H1 (cell line): Measurements from ENCODE around the gene IQGAP1. TPM values are rescaled to one million over a fixed set of nuclear protein-coding genes. Genes with fewer than 3 reads are reported as not detected.

Experiments
- CTCF ChIA-PET: fragments of 300-600 bp; sonication (Branson Sonifier 250); formaldehyde crosslinking; loops from one replicate; lab custom pipeline; 2021; ENCODE audit not compliant: partially characterized antibody; lab: Charles Lee
- POLR2A ChIA-PET: fragments of 300-600 bp; sonication (Branson Sonifier 250); formaldehyde crosslinking; loops from one replicate; lab custom pipeline; 2021; ENCODE audit warnings: inconsistent platforms; ENCODE audit not compliant: partially characterized antibody; lab: Charles Lee
- DNase-seq, 2 experiments: peaks; one replicate each; pipeline versions ENCODE4 v3.0.0 to v3.0.0-alpha.2; 2010 to 2022; ENCODE audit warnings: low spot score in 2 of 2, low read depth in 1 of 2, mixed read lengths in 1 of 2
- FAIRE-seq: peaks from 2 replicates; lab custom pipeline; 2011; peaks lifted over from hg19 to GRCh38; lab: Jason Lieb, UNC
- H2AFZ ChIP-seq: 2 replicates; pipeline ENCODE4 v1.8.1; 2012; ENCODE audit warnings: low read length, inconsistent platforms
- H2AK5ac ChIP-seq: 2 replicates; pipeline ENCODE4 v1.6.1; 2013; ENCODE audit warnings: low read depth, low read length
- H2BK120ac ChIP-seq: replicated peaks from 2 replicates; pipeline ENCODE3; 2013; ENCODE audit warnings: low read depth, low read length, inconsistent platforms
- H2BK12ac ChIP-seq: 2 replicates; pipeline ENCODE4 v1.6.1; 2013; ENCODE audit warnings: low read depth, low read length
- H2BK15ac ChIP-seq: 2 replicates; pipeline ENCODE4 v1.6.1; 2013; ENCODE audit warnings: low read length
- H2BK20ac ChIP-seq: 2 replicates; pipeline ENCODE4 v1.6.1; 2013; ENCODE audit warnings: low read length
- H2BK5ac ChIP-seq: 2 replicates; pipeline ENCODE4 v1.6.1; 2013; ENCODE audit warnings: low read depth, low read length
- H3K14ac ChIP-seq: 2 replicates; pipeline ENCODE4 v1.6.1; 2013; ENCODE audit warnings: inconsistent platforms; ENCODE audit not compliant: insufficient read length
- H3K18ac ChIP-seq: 2 replicates; pipeline ENCODE4 v1.6.1; 2013; ENCODE audit warnings: low read length; ENCODE audit errors: extremely low read depth
- H3K23ac ChIP-seq: 2 replicates; pipeline ENCODE4 v1.6.1; 2013; ENCODE audit warnings: inconsistent platforms; ENCODE audit not compliant: insufficient read length
- H3K23me2 ChIP-seq: 2 replicates; pipeline ENCODE4 v1.6.1; 2013; ENCODE audit warnings: low read depth, low read length
- H3K27ac ChIP-seq: 2 replicates; pipeline ENCODE4 v1.6.1; 2011; ENCODE audit warnings: low read depth, low read length, inconsistent platforms
- H3K27me3 ChIP-seq, 4 experiments: replicated peaks in 1 of 4; 1 replicate in 1 of 4; 2 replicates in 3 of 4; pipeline versions ENCODE4 v1.6.1 to v1.8.1; 2011 to 2013; ENCODE audit warnings: low read length in 3 of 4, mild to moderate bottlenecking in 3 of 4, inconsistent platforms in 2 of 4, mixed read lengths in 2 of 4, moderate library complexity in 1 of 4; ENCODE audit not compliant: control insufficient read depth in 3 of 4, insufficient read depth in 3 of 4; ENCODE audit errors: extremely low read depth in 1 of 4
- H3K36me3 ChIP-seq, 4 experiments: 2 replicates each; pipeline versions ENCODE4 v1.6.1 to v1.8.1; 2011 to 2013; ENCODE audit warnings: mild to moderate bottlenecking in 4 of 4, low read length in 3 of 4, moderate library complexity in 2 of 4, control low read depth in 1 of 4, inconsistent platforms in 1 of 4; ENCODE audit not compliant: insufficient read depth in 4 of 4, control insufficient read depth in 2 of 4
- H3K4ac ChIP-seq: replicated peaks from 2 replicates; pipeline ENCODE3; 2013; ENCODE audit warnings: low read length, low read depth, mixed read lengths, inconsistent platforms; ENCODE audit not compliant: insufficient read length
- H3K4me1 ChIP-seq, 4 experiments: replicated peaks in 1 of 4; 1 replicate in 1 of 4; 2 replicates in 3 of 4; pipeline versions ENCODE4 v1.6.1 to v1.8.1; 2011 to 2013; ENCODE audit warnings: low read length in 3 of 4, inconsistent platforms in 2 of 4, mixed read lengths in 1 of 4; ENCODE audit not compliant: insufficient read depth in 4 of 4, control insufficient read depth in 3 of 4
- H3K4me2 ChIP-seq, 2 experiments: 2 replicates each; pipeline versions ENCODE4 v1.6.1 to v1.8.1; 2011 to 2013; ENCODE audit warnings: low read depth in 2 of 2, low read length in 2 of 2, control low read depth in 1 of 2, inconsistent platforms in 1 of 2, mild to moderate bottlenecking in 1 of 2; ENCODE audit not compliant: insufficient read depth in 1 of 2
- H3K4me3 ChIP-seq, 4 experiments: fragments of 200-600, 300-600 bp in 1 of 4; sonication (generic), shearing (Covaris generic), sonication (Bioruptor Twin) in 1 of 4; 2 replicates each; pipeline versions ENCODE4 v1.5.1 to v1.8.1; 2011 to 2016; ENCODE audit warnings: low read length in 4 of 4, low read depth in 3 of 4, control low read depth in 2 of 4, inconsistent platforms in 2 of 4, mild to moderate bottlenecking in 2 of 4, mixed read lengths in 1 of 4, moderate library complexity in 1 of 4; ENCODE audit not compliant: insufficient read depth in 2 of 4; ENCODE audit errors: extremely low read depth in 1 of 4
- H3K56ac ChIP-seq: replicated peaks from 2 replicates; pipeline ENCODE3; 2013; ENCODE audit warnings: low read depth, mild to moderate bottlenecking, mixed read lengths, low read length, inconsistent platforms; ENCODE audit not compliant: insufficient read length
- H3K79me1 ChIP-seq: 2 replicates; pipeline ENCODE4 v1.6.1; 2013; ENCODE audit warnings: low read depth, low read length, control low read depth
- H3K79me2 ChIP-seq, 2 experiments: 2 replicates each; pipeline versions ENCODE4 v1.6.1 to v1.8.1; 2012 to 2013; ENCODE audit warnings: low read length in 2 of 2, mild to moderate bottlenecking in 2 of 2, inconsistent platforms in 1 of 2; ENCODE audit not compliant: insufficient read depth in 2 of 2, control insufficient read depth in 1 of 2
- H3K9ac ChIP-seq, 4 experiments: replicated peaks in 1 of 4; 1 replicate in 1 of 4; 2 replicates in 3 of 4; pipeline versions ENCODE4 v1.6.1 to v1.8.1; 2011 to 2013; ENCODE audit warnings: low read depth in 3 of 4, low read length in 3 of 4, control low read depth in 2 of 4, mild to moderate bottlenecking in 2 of 4, moderate library complexity in 2 of 4, inconsistent platforms in 1 of 4; ENCODE audit errors: extremely low read depth in 1 of 4
- H3K9me3 ChIP-seq, 2 experiments: 2 replicates each; pipeline versions ENCODE4 v1.6.1 to v1.8.1; 2012 to 2013; ENCODE audit warnings: mild to moderate bottlenecking in 2 of 2, moderate library complexity in 2 of 2, control low read depth in 1 of 2, inconsistent platforms in 1 of 2, low read depth in 1 of 2, low read length in 1 of 2, mixed read lengths in 1 of 2; ENCODE audit not compliant: insufficient read depth in 2 of 2
- H4K20me1 ChIP-seq, 2 experiments: replicated peaks in 1 of 2; 2 replicates each; pipeline versions ENCODE3 to v1.8.1; 2011 to 2013; ENCODE audit warnings: inconsistent platforms in 2 of 2, low read length in 2 of 2, mild to moderate bottlenecking in 1 of 2; ENCODE audit not compliant: insufficient read depth in 2 of 2, control insufficient read depth in 1 of 2
- H4K5ac ChIP-seq: 2 replicates; pipeline ENCODE4 v1.6.1; 2013; ENCODE audit warnings: low read length, low read depth, mixed read lengths, inconsistent platforms; ENCODE audit not compliant: insufficient read length
- H4K8ac ChIP-seq: 2 replicates; pipeline ENCODE4 v1.8.0; 2013; ENCODE audit warnings: mild to moderate bottlenecking, moderate library complexity, low read length, inconsistent platforms; ENCODE audit not compliant: insufficient read depth; ENCODE audit errors: extremely low read depth
- H4K91ac ChIP-seq: replicated peaks from 2 replicates; pipeline ENCODE3; 2013; ENCODE audit warnings: low read length, mixed read lengths, inconsistent platforms; ENCODE audit not compliant: insufficient read length
- BRCA1 ChIP-seq: IDR thresholded peaks from 2 replicates; pipeline ENCODE4 v1.6.1; 2012; ENCODE audit warnings: low read depth, low read length, improper control_type of control experiment
- CHD1 ChIP-seq: IDR thresholded peaks from 2 replicates; pipeline ENCODE4 v1.6.1; 2012; ENCODE audit warnings: low read depth, low read length, improper control_type of control experiment
- EGR1 ChIP-seq: IDR thresholded peaks from 2 replicates; pipeline ENCODE4 v1.6.1; 2011; ENCODE audit warnings: low read depth, low read length, borderline replicate concordance
- EZH2 ChIP-seq: fragments of 200-600 bp; sonication (generic); IDR thresholded peaks from 2 replicates; pipeline ENCODE4 v1.7.1; 2012; ENCODE audit warnings: low read depth, mild to moderate bottlenecking, moderate library complexity, low read length, inconsistent platforms; ENCODE audit not compliant: severe bottlenecking
- HDAC6 ChIP-seq: IDR thresholded peaks from one replicate; pipeline ENCODE4 v1.7.1; 2012; ENCODE audit warnings: low read depth, mild to moderate bottlenecking, inconsistent platforms, low read length, moderate library complexity
- NANOG ChIP-seq: IDR thresholded peaks from 2 replicates; pipeline ENCODE4 v1.6.1; 2011; ENCODE audit warnings: low read length, low read depth, mild to moderate bottlenecking, inconsistent platforms; ENCODE audit not compliant: insufficient read depth, poor library complexity, severe bottlenecking
- SIN3A ChIP-seq, 2 experiments: IDR thresholded peaks in 1 of 2; conservative IDR thresholded peaks in 1 of 2; 2 replicates each; pipeline ENCODE4 v1.6.1; 2011 to 2012; ENCODE audit warnings: low read length in 2 of 2, improper control_type of control experiment in 1 of 2, low read depth in 1 of 2, mild to moderate bottlenecking in 1 of 2
- SP1 ChIP-seq: IDR thresholded peaks from 2 replicates; pipeline ENCODE4 v1.6.1; 2011; ENCODE audit warnings: low read depth, low read length
- SP4 ChIP-seq: IDR thresholded peaks from 2 replicates; pipeline ENCODE4 v1.6.1; 2012; ENCODE audit warnings: low read length, inconsistent platforms
- SRF ChIP-seq: IDR thresholded peaks from 2 replicates; pipeline ENCODE4 v1.6.1; 2011; ENCODE audit warnings: mild to moderate bottlenecking, low read depth, low read length, moderate library complexity
- YY1 ChIP-seq: IDR thresholded peaks from 2 replicates; pipeline ENCODE4 v1.6.1; 2011; ENCODE audit warnings: low read depth, mild to moderate bottlenecking, low read length
- WGBS, 2 experiments: shearing (Covaris generic) in 1 of 2; methylation state at CpG; one replicate each; pipeline versions ENCODE4 v1.1.6 to v1.1.7; 2013 to 2015; ENCODE audit warnings: low lambda C conversion rate in 2 of 2, mixed read lengths in 2 of 2, inconsistent platforms in 1 of 2, low coverage in 1 of 2, missing lambda C conversion rate in 1 of 2; ENCODE audit not compliant: insufficient replicate concordance in 2 of 2, insufficient coverage in 1 of 2, insufficient read length in 1 of 2; ENCODE audit errors: extremely low coverage in 1 of 2, missing lambda C conversion rate in 1 of 2; 5-methylcytosine and 5-hydroxymethylcytosine counted together
- polyA plus RNA-seq, 7 experiments: library from polyadenylated mRNA; depleted of rRNA in 3 of 7; stranded (reverse) in 5 of 7; unstranded in 2 of 7; fragments of >200 nt in 5 of 7; fragments of 200-250 nt in 2 of 7; gene quantifications; 1 replicate in 5 of 7; 2 replicates in 1 of 7; 4 replicates in 1 of 7; pipeline versions ENCODE4 v1.2.1 to v1.2.3, GENCODE V29; 2011 to 2013; ENCODE audit warnings: missing spikeins in 2 of 7, mixed read lengths in 2 of 7
- total RNA-seq: library from RNA; stranded (reverse); fragmentation: NEBNext Ultra II Directional; extraction: Animal tissue kit (Norgen Biotek cat#: 25700); gene quantifications from 2 replicates; pipeline ENCODE4 v1.2.1, GENCODE V29; 2021
- TF ChIP-seq, protein P1 (sequence below): IDR thresholded peaks from 2 replicates; pipeline ENCODE4 v1.6.1; 2012; ENCODE audit warnings: inconsistent platforms
- TF ChIP-seq, protein P2 (sequence below): IDR thresholded peaks from 2 replicates; pipeline ENCODE4 v1.6.1; 2011; ENCODE audit warnings: low read depth, mild to moderate bottlenecking, low read length; ENCODE audit not compliant: insufficient read depth

Gene IQGAP1
- total and polyA plus RNA-seq, 2 of the 8 experiments (the other 6 are each of a cell fraction or from before 2014, with no cell fraction given): 56.0 to 138 TPM

DNA sequence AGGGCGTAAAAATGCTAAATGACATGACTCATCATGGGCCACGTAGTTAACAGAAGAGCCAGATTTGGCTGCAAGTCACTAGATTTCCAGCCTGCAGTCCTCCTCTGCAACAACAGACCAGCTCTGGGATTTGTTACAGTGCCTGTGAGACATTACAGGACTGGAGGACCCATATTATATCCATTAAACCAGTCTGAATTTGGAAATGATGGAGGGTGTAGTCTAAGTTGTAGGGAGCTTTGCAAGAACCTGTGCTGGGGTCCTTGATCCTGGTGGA is 25.2 kb upstream of the IQGAP1 start:
- ChIA-PET CTCF (interaction anchor here (0.6 to 9.0 kb wide), 9 partner anchors 29 to 1539 kb away, joined by 3 to 89 read pairs (median 4); no protein-coding TSS in a partner anchor), POLR2A (interaction anchor here (0.6 to 1.0 kb wide), 2 partner anchors 29 to 56 kb away, joined by 3 to 4 read pairs; no protein-coding TSS in a partner anchor)
- no peak overlapping the region for H4K5ac ChIP-seq
- H3K23ac ChIP-seq: no peak overlapping the region
- H3K23me2 ChIP-seq: no peaks in the 10 kb centered on the region
- no peak overlapping the region for H4K91ac ChIP-seq
- no peak overlapping the region for H3K14ac ChIP-seq
- H3K4me3 ChIP-seq: no peak overlapping the region
- no peaks in the 10 kb centered on the region for H4K20me1 ChIP-seq
- WGBS, 2 experiments: 70% methylated on average over 2 of the region's 2 CpGs; no CpG with 5 or more reads in 1 of the 2 experiments
- no peak overlapping the region for H2BK15ac ChIP-seq
- no peak overlapping the region for H2BK20ac ChIP-seq
- 0 out of 7 replicates have a peak, but pooled peaks cover 0 to 3% (median 0%) of the 10 kb centered on the region in 4 experiments for H3K27me3 ChIP-seq
- H2BK12ac ChIP-seq: no peak overlapping the region
- H3K18ac ChIP-seq: no peak overlapping the region
- H3K9ac ChIP-seq: no peak overlapping the region
- no peaks in the 10 kb centered on the region for H3K4me1 ChIP-seq
- no peak overlapping the region for H4K8ac ChIP-seq
- TF ChIP-seq EZH2 (no peak), SRF (no peak), YY1 (no peak), HDAC6 (no peak), SP1 (no peak), EGR1 (no peak), NANOG (no peak), SIN3A (conservative IDR thresholded peaks at IDR 0.05 in 1 of 2, IDR thresholded peaks at IDR 0.05 in 1 of 2; ENCODE audit: low read depth in 1 of 2, low read length in 2 of 2) (no peak), CHD1 (no peak), SP4 (no peak), BRCA1 (no peak)
- TF ChIP-seq, protein P1, sequence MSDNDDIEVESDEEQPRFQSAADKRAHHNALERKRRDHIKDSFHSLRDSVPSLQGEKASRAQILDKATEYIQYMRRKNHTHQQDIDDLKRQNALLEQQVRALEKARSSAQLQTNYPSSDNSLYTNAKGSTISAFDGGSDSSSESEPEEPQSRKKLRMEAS: no peak
- TF ChIP-seq, protein P2, sequence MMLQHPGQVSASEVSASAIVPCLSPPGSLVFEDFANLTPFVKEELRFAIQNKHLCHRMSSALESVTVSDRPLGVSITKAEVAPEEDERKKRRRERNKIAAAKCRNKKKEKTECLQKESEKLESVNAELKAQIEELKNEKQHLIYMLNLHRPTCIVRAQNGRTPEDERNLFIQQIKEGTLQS: no peak
- H3K9me3 ChIP-seq: no peaks in the 10 kb centered on the region
- H3K79me1 ChIP-seq: no peaks in the 10 kb centered on the region
- H3K56ac ChIP-seq: no peak overlapping the region
- DNase-seq (no peak), FAIRE-seq (no peak)
- H3K4me2 ChIP-seq: no peak overlapping the region
- H3K4ac ChIP-seq: no peak overlapping the region
- H3K79me2 ChIP-seq: no peaks in the 10 kb centered on the region
- no peak overlapping the region for H2BK120ac ChIP-seq
- no peak overlapping the region for H2AFZ ChIP-seq
- no peak overlapping the region for H2BK5ac ChIP-seq
- H2AK5ac ChIP-seq: no peak overlapping the region
- H3K36me3 ChIP-seq: no peaks in the 10 kb centered on the region
- no peak overlapping the region for H3K27ac ChIP-seq
